Smooth muscle cell of the brain vasculature (primary cell): ENCODE results near the gene KRTAP1-4.
"Not testable (repeated sequence)": the region's sequence is repeated elsewhere in the genome, so short reads cannot be mapped to it uniquely, and the experiment has no call there.

Experiments used
- DNase-seq: peaks from one replicate; pipeline ENCODE4 v3.0.0-alpha.2; 2012; ENCODE audit warnings: low read depth, low spot score

The KRTAP1-4 gene

DNA sequence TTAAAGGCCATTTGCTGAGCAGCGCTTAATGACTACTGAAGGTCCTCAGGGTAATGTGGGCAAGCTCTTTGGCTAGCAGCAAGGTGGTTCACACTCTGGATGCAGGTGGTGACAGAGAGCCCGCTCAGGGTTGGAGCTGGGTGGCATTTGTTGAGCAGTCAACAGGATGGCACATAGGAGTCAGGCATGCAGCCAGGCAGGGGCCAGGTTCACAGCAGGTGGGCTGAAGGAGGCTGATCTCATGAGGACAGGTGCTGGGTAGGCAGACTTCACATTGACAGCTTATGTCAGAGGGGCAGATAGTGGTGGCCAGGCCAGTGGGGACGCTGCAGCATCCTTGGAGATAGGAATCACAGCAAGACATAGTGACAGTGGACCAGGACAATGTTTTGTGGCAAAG, 25.6 kb downstream of the KRTAP1-4 start:
- DNase-seq, result no peak

DNA sequence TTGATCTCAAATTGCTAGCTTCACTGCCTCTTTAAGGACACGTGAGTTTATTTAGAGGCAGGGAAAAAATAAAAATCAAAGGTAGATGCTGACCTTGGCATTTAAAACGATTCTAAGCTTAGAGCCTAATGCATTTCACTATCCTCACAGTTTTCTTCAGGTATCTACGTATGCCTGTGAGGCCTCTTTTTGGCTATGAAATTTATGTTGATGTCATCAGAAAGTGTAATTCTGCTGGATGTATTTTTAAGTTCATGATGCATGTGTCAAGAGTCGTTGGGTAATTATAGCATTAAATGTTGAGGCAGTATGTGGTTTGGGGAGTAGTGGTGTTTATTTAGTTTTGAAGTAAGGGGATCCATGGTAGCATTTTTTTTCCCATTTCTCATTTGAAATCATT, 26.1 kb downstream of the KRTAP1-4 start:
- no peak for DNase-seq

- DNase-seq, result no peak
Measured at GRCh38 chr17:41002814-41003213, 27.2 kb downstream of the KRTAP1-4 start.

DNA sequence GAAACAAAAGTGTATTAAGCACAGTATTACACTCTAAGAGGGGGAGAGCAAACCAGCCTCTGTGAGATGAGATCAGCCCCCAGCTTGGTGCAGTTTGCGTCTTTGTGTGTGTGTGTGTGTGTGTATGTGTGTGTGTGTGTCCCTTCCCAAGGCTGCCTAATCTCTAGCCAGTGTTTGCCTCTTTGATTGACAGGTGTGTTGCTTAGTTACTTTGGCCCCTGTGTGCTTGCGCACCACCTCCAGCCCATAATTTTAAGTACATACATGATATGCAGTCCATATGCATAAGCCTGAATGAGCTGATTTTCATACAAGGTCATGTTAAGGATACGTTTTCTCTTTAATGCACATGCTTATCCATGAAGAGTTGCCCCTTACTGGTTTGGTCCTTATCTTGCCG, 28.2 kb downstream of the KRTAP1-4 start:
- no peak for DNase-seq

GRCh38 chr17:40999563-40999962, 30.4 kb downstream of the KRTAP1-4 start, which contains the start of gene KRTAP3-2:
Gene KRTAP3-2, minus strand, starts transcription at chr17:40999906. Its CDS starts 53 bp downstream, at chr17:40999853.
- not testable (repeated sequence) for DNase-seq

DNA sequence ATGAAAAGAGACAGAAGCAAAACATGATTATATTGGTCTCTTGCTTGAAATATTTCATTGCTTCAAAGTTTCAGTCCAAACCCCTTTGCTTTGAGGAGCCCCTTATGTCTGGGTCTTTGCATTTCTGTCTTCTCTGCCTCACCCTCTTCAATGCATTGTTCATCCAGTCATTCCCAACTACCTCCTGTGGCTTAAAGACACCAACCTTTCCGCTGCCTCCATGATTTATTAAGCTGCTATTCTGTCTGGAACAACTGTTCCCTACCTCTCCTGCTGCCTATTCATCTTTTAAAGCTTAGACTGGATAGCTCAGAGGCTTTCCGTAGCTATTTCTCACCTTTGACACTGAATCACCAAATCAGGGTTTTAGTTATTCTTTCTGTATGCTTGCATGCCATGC, 32.6 kb downstream of the KRTAP1-4 start:
- DNase-seq, result no peak

GRCh38 chr17:40996829-40997228, 33.2 kb downstream of the KRTAP1-4 start:
- no peak for DNase-seq

- DNase-seq, result no peak
Measured at GRCh38 chr17:40995116-40995515, 34.9 kb downstream of the KRTAP1-4 start.

GRCh38 chr17:40993839-40994238, 36.2 kb downstream of the KRTAP1-4 start, which contains the start of gene KRTAP3-3:
Gene KRTAP3-3, minus strand, starts transcription at chr17:40994164. Its CDS starts 67 bp downstream, at chr17:40994097.
- DNase-seq, result no peak

DNA sequence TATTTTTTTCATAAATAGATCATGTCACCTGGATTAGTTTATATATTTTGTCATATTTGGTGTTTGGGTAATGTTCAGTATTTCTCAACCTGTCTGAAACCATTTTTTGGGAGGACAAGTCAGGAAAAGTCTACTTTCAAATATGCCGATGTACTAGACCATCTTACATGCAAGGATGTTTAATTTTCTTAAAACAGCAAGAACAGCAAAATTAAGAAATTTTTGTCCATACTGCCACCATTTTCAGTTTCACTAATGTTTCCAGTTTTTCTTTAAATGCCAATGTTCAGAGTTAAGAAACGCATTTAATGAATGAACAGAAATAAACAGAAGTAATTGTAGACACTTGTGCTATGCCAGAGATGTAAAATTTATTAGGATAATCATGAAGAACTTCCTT, 36.9 kb downstream of the KRTAP1-4 start:
- no peak for DNase-seq

GRCh38 chr17:40992666-40993065, 37.3 kb downstream of the KRTAP1-4 start:
- no peak for DNase-seq

DNA sequence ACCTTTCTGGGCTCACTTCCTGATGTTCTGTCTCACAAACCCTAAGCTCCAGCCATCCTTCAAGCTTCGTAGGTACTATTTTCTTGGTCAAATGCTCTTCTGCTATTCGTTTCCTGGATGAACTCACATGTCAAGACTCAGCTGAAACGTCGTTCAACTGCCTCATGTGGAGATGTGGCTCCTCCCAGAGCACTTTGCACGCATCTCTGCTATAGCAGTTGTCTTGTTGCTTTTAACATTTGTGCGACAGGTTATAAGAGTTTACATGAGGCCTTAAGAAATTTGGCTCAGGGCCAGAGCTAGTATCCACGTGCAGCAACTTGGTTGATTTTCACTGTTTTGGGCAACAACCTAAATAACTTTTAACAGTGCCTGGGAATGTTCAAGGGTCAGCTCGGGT, 43.1 kb downstream of the KRTAP1-4 start:
- no peak for DNase-seq

DNA sequence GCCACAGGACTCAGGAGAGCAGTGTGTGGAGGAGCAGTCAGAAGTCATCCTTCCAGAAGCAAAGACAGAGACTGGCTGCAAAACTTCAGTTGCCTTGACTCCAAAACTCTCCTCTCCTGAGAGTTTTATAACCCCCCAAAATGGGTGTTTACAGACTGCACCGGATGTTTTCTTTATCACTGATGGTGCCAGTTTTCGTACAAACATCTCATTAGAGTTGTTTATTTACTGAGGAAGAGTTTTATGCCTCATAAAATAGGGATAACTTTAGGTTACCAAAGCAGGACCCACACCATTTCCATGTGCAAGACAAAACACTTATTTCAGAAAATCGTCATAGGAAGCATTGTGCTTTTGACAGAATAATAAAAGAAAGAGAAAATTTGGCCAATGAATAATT, 45.8 kb downstream of the KRTAP1-4 start, which contains the start of gene KRT40:
KRT40 (minus strand) TSS at position 101 of the 400 bp plus-strand sequence; CDS start at position 48, 53 bp downstream.
- no peak for DNase-seq

DNA sequence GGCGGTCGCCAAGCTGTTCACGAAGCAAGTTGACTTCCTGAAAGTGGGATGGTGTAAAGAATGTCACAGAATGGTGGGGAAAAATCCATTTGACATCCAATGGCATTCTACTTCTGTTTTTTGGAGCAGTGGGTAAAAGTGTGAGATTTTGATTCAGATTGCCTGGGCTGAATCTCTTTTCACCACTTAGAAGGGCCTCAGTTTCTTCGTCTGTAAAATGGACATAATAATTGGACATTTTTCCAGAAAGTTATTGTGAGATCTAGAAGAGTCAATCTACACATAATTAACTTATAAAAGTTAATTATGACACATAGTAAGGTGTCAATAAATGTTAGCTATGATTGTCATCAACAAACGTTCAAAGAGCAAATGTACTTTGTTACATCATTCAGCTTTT, 48.9 kb downstream of the KRTAP1-4 start:
- DNase-seq, result no peak

GRCh38 chr17:40980596-40980995, 49.4 kb downstream of the KRTAP1-4 start:
- peak; percentile 20 for DNase-seq

- no peak for DNase-seq
Measured at GRCh38 chr17:40980117-40980516, 49.9 kb downstream of the KRTAP1-4 start.
